Astrocyte (in vitro differentiated cells and primary cell): ENCODE results near the gene DOCK2.

ENCODE experiments used
- CTCF ChIP-seq: IDR thresholded peaks from 2 replicates; pipeline ENCODE4 v1.5.1; 2011; ENCODE audit warnings: low read depth, mild to moderate bottlenecking, inconsistent platforms, low read length, moderate library complexity; ENCODE audit not compliant: insufficient read depth
- EZH2 ChIP-seq: IDR thresholded peaks from 2 replicates; pipeline ENCODE4 v1.6.1; 2012; ENCODE audit warnings: mild to moderate bottlenecking, low read length, inconsistent platforms; ENCODE audit not compliant: insufficient read depth

DNA sequence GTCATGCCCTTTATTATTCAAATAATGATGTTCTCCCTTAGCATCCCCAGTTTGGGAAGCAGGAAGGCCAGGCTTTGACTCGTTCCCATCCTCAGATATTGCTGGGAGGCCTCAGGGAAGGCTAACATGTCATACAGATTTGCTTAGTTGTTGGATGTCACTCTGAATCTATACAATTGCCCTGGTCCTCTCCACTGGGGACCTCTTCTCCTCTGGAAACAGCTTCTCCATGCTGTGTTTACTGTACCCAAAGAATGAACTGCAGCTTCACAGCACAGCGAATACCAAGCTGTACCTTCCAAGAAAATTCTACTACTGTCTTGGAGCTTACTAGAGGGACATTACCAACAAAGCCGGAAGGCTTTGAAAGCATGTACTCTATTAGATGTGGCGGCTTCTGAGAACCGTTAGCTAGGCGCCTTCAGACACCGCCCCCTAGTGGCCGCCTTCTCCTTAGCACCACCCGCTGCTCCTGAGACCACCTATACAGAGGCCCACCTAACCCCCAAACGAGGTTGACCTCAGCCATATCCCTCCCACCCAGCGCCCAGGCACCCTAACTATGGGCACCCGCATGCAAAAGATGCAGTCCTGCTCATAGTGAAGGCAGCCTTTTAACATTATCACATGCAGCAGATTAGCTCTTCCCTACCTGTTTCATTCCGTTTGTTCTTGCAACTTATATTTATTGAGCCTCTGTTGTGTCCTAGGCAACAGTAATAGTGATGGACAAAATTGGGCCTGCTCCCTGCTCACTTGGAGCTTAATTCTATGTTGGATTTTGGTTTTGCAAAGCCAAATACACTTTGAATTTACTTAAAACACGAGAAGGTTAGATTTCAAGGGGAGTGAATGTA lies 433.7 kb downstream of the DOCK2 start:
- TF ChIP-seq CTCF (peak; percentile 67), EZH2 (no peak)
